Measurements from ENCODE around the gene RAD54L2.
"Not testable (repeated sequence)": the region's sequence is repeated elsewhere in the genome, so short reads cannot be mapped to it uniquely, and the experiment has no call there.

RAD54L2 gene

GRCh38 chr3:51519848-51520247 lies 18.7 kb upstream of the RAD54L2 start:
- no peak overlapping the region for H3K9ac ChIP-seq
- 0 out of 2 replicates have a peak, but pooled peaks cover 7% of the 10 kb centered on the region for H4K20me1 ChIP-seq
- no peaks in the 10 kb centered on the region for H3K36me3 ChIP-seq
- no peaks in the 10 kb centered on the region for H3K9me3 ChIP-seq
- H3K4me3 ChIP-seq, result no peak overlapping the region
- H3K27ac ChIP-seq, result no peak overlapping the region
- TF ChIP-seq Cebpa-rat (IDR thresholded peaks at IDR 0.05), result no peak
- no peak overlapping the region for H3K4me2 ChIP-seq
- H3K4me1 ChIP-seq, result peaks cover 29% of the 10 kb centered on the region
- H3K27me3 ChIP-seq, result no peaks in the 10 kb centered on the region

- H3K9me3 ChIP-seq, H3K27ac ChIP-seq, H4K20me1 ChIP-seq, H3K9ac ChIP-seq, H3K36me3 ChIP-seq, H3K27me3 ChIP-seq, H3K4me3 ChIP-seq: not testable (repeated sequence)
- Histone ChIP-seq H3K4me1 (peaks cover 29% of the 10 kb centered on the region), H3K4me2 (peak overlapping the region; percentile 56)
Measured at GRCh38 chr3:51520906-51521730, 17.4 kb upstream of the RAD54L2 start.

DNA sequence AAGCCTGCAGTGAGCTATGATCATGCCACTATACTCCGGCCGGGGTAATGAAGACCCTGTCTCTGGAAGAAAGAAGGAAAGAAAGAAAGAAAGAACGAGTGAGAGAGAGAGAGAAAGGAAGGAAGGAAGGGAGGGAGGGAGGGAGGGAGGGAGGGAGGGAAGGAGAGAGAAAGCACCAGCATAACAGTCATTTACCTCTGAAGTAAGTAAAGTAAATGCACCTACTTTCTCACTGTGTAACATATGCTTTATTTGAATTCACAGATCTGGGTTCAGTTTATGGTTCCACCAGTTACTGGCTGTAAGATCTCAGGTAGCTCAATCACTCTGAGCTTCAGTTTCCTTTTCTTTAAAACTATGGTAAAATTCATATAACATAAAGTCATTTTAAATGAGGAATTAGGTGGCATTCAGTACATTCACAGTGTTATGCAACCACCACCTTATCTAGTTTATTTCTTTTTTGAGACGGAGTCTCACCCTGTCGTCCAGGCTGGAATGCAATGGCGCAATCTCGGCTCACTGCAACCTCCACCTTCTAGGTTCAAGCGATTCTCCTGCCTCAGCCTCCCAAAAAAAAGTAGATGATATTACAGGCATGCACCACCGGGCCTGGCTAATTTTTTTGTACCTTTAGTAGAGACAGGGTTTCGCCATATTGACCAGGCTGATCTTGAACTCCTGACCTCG lies 16.1 kb upstream of the RAD54L2 start:
- no peaks in the 10 kb centered on the region for H3K27me3 ChIP-seq
- H3K4me3 ChIP-seq, result no peak overlapping the region
- H3K27ac ChIP-seq, result no peak overlapping the region
- no peak for TF ChIP-seq Cebpa-rat (IDR thresholded peaks at IDR 0.05)
- peaks cover 29% of the 10 kb centered on the region for H3K4me1 ChIP-seq
- H3K36me3 ChIP-seq, result no peaks in the 10 kb centered on the region
- H3K4me2 ChIP-seq, result peak overlapping the region; percentile 56
- no peak overlapping the region for H3K9ac ChIP-seq
- H4K20me1 ChIP-seq, result 0 out of 2 replicates have a peak, but pooled peaks cover 7% of the 10 kb centered on the region
- H3K9me3 ChIP-seq, result no peaks in the 10 kb centered on the region

DNA sequence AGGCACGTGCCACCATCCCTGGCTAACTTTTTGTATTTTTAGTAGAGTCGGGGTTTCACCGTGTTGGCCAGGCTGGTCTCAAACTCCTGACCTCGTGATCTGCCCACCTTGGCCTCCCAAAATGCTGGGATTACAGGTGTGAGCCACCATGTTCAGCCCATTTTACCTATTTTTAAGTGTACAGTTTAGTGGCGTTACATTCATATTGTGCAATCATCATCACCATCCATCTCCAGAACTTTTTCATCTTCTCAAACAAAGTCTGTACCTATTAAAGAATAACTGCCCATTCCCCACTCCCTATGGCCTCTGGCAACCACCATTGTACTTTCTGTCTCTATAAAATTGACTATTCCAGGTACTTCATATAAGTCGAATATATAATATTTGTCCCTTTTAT lies 13.6 kb upstream of the RAD54L2 start:
- peaks cover 29% of the 10 kb centered on the region for H3K4me1 ChIP-seq
- not testable (repeated sequence) for H3K4me2 ChIP-seq, H3K36me3 ChIP-seq, H3K9ac ChIP-seq, H3K4me3 ChIP-seq, H3K27ac ChIP-seq, H4K20me1 ChIP-seq, H3K27me3 ChIP-seq, H3K9me3 ChIP-seq

DNA sequence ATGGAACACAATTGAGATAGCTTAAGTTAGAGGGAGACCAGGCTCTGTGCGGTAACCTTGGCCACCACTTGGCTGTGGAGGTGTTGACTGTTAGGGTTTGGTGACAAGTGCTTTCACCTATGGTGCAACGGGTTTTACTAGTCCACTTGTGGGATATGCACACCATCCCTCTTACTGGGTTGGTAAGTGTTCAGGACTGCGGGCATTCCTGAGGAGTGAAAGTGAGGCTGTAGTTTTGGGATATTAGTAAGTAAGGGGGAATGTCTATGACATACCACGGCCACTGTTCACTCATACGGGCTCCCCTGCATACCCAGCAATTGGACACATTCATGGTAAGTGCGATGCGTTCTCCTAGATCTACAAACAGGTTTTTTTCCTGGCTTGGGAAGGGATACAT lies 8.0 kb upstream of the RAD54L2 start:
- H3K4me3 ChIP-seq, result no peak overlapping the region
- H3K4me2 ChIP-seq, result no peak overlapping the region
- H3K4me1 ChIP-seq, result no peaks in the 10 kb centered on the region
- no peaks in the 10 kb centered on the region for H3K27me3 ChIP-seq
- no peak overlapping the region for H3K27ac ChIP-seq
- no peaks in the 10 kb centered on the region for H3K36me3 ChIP-seq
- H4K20me1 ChIP-seq, result no peaks in the 10 kb centered on the region
- H3K9me3 ChIP-seq, result peaks cover 7% of the 10 kb centered on the region; the same call in 1 of the 2 replicates
- no peak overlapping the region for H3K9ac ChIP-seq
- no peak for TF ChIP-seq Cebpa-rat (IDR thresholded peaks at IDR 0.05)

GRCh38 chr3:51535146-51536019 lies 3.1 kb upstream of the RAD54L2 start:
- Histone ChIP-seq H3K9me3 (no peaks in the 10 kb centered on the region), H3K27ac (no peak overlapping the region), H3K4me1 (peaks cover 20% of the 10 kb centered on the region), H3K36me3 (peaks cover 2% of the 10 kb centered on the region; the same call in 1 of the 2 replicates), H3K9ac (no peak overlapping the region), H3K4me2 (no peak overlapping the region), H3K4me3 (no peak overlapping the region), H3K27me3 (no peaks in the 10 kb centered on the region), H4K20me1 (peaks cover 17% of the 10 kb centered on the region)
- no peak for TF ChIP-seq Cebpa-rat (IDR thresholded peaks at IDR 0.05)

- H3K27ac ChIP-seq, H3K27me3 ChIP-seq, H3K9me3 ChIP-seq: not testable (repeated sequence)
- Histone ChIP-seq H3K9ac (peak overlapping the region; percentile 94; the same call in 1 of the 2 replicates), H4K20me1 (peaks cover 38% of the 10 kb centered on the region), H3K4me1 (peaks cover 25% of the 10 kb centered on the region), H3K4me3 (peak overlapping the region; percentile 92), H3K4me2 (peak overlapping the region; percentile 96), H3K36me3 (peaks cover 19% of the 10 kb centered on the region)
Measured at GRCh38 chr3:51537631-51538030, 888 bp upstream of the RAD54L2 start.

- H3K9ac ChIP-seq, result peak overlapping the region; percentile 94
- H3K9me3 ChIP-seq, result no peaks in the 10 kb centered on the region
- H3K27me3 ChIP-seq, result no peaks in the 10 kb centered on the region
- H4K20me1 ChIP-seq, result peaks cover 42% of the 10 kb centered on the region
- H3K4me3 ChIP-seq, result peak overlapping the region; percentile 92
- peak overlapping the region; percentile 96 for H3K4me2 ChIP-seq
- peaks cover 22% of the 10 kb centered on the region for H3K36me3 ChIP-seq
- peak overlapping the region; percentile 95 for H3K27ac ChIP-seq
- no peak for TF ChIP-seq Cebpa-rat (IDR thresholded peaks at IDR 0.05)
- peaks cover 25% of the 10 kb centered on the region for H3K4me1 ChIP-seq
Measured at GRCh38 chr3:51538115-51538458, 432 bp upstream of the RAD54L2 start.

DNA sequence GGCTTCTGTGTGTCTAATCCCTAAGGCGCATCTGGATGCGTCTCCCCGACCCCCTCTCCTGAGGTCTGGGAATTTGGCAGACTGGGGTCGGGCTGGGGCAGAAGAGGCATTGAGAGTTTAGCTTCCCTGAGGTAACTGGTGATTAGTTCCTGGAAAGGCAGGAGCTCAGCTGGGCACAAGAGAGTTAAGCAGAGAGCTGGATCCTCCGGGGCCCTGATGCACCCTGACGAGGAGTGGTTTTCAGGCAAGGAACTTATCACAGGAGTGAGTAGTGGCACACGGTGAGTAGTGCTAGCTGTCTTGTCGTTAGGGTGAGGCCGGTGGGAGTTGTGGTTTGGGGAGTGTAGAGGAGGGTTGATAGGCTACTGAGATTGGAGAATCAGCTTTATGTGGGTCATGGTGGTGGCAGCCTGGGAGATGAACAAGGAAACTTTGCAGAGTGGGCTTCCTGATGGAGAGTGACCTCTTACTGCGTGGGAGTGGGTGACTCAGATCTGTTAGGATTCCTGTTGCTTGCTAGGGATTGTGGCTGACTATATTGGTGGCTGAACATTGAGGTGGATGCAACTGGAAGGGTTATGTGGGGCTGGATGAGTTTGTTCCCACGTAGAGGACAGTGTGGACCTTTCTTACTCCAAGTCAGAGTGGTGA lies 897 bp downstream of the RAD54L2 start:
- H3K9me3 ChIP-seq, result no peaks in the 10 kb centered on the region
- H4K20me1 ChIP-seq, result peaks cover 56% of the 10 kb centered on the region
- H3K4me3 ChIP-seq, result peak overlapping the region; percentile 92
- H3K9ac ChIP-seq, result peak overlapping the region; percentile 94
- no peaks in the 10 kb centered on the region for H3K27me3 ChIP-seq
- no peak for TF ChIP-seq Cebpa-rat (IDR thresholded peaks at IDR 0.05)
- peak overlapping the region; percentile 95 for H3K27ac ChIP-seq
- peaks cover 36% of the 10 kb centered on the region for H3K36me3 ChIP-seq
- H3K4me1 ChIP-seq, result peaks cover 25% of the 10 kb centered on the region
- peak overlapping the region; percentile 96 for H3K4me2 ChIP-seq

GRCh38 chr3:51542596-51542995 lies 4.1 kb downstream of the RAD54L2 start:
- H3K36me3 ChIP-seq, result peaks cover 66% of the 10 kb centered on the region
- H3K4me3 ChIP-seq, H3K27ac ChIP-seq: not testable (repeated sequence)

More at GRCh38 chr3:51542596-51542995, 4.1 kb downstream of the RAD54L2 start:
- Histone ChIP-seq H3K4me1 (peaks cover 22% of the 10 kb centered on the region), H4K20me1 (peaks cover 87% of the 10 kb centered on the region)
- H3K9ac ChIP-seq, H3K4me2 ChIP-seq, H3K27me3 ChIP-seq, H3K9me3 ChIP-seq: not testable (repeated sequence)
